ENCODE measurements around the gene ZNF83. TPM values are rescaled to one million over a fixed set of nuclear protein-coding genes. Genes with fewer than 3 reads are reported as not detected.
"Not testable (repeated sequence)": the region's sequence is repeated elsewhere in the genome, so short reads cannot be mapped to it uniquely, and the experiment has no call there.

ZNF83 gene
- total and polyA plus RNA-seq, 2 of the 4 experiments (the other 2 are of a cell fraction), result 32.9 to 36.9 TPM

DNA sequence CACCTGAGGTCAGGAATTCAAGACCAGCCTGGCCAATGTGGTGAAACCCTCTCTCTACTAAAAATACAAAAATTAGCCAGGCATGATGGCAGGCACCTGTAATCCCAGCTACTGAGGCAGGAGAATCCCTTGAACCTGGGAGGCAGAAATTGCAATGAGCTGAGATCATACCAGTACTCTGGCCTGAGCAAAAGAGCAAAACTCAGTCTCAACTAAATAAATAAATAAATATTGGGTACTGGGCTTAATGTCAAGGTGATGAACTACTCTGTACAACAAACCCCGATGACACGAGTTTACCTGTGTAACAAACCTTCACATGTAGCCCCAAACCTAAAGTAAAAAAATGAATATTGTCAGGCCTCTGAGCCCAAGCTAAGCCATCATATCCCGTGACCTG lies 10.7 kb downstream of the ZNF83 start:
- H3K4ac ChIP-seq (ENCODE audit: low read depth, low read length); POLR2A ChIA-PET (ENCODE audit: unreplicated experiment); BruUV-seq (replicated peaks); H3K14ac ChIP-seq (replicated peaks; ENCODE audit: low read depth, low read length); H3K27me3 ChIP-seq (ENCODE audit: control insufficient read depth, insufficient read depth, low read length); H2BK5ac ChIP-seq (ENCODE audit: low read depth, low read length, poor library complexity, severe bottlenecking); H3K9me1 ChIP-seq (ENCODE audit: insufficient read depth, low read length); H4K91ac ChIP-seq (ENCODE audit: insufficient read depth, low read depth, low read length); H4K8ac ChIP-seq (ENCODE audit: low read depth in 2 of 2, low read length in 2 of 2); DNase-seq; H4K20me1 ChIP-seq (ENCODE audit: insufficient read depth, low read length); H2BK20ac ChIP-seq (ENCODE audit: low read depth, low read length); H2BK15ac ChIP-seq (ENCODE audit: low read depth, low read length); H3K23ac ChIP-seq (ENCODE audit: low read depth, low read length); H3K27ac ChIP-seq (ENCODE audit: insufficient read depth, low read length); H3K4me3 ChIP-seq (ENCODE audit: insufficient read depth, low read depth, low read length); H3K79me1 ChIP-seq (ENCODE audit: low read depth in 1 of 2, low read length in 2 of 2); H4K5ac ChIP-seq (ENCODE audit: low read depth, low read length); CTCF ChIA-PET; H3K18ac ChIP-seq (ENCODE audit: low read depth, low read length); H3K9me3 ChIP-seq (ENCODE audit: control insufficient read depth, insufficient read depth, low read length); H3K9ac ChIP-seq (ENCODE audit: low read depth, low read length); H3K56ac ChIP-seq (ENCODE audit: extremely low read depth, insufficient read depth, low read length); H3K4me2 ChIP-seq (ENCODE audit: low read depth, low read length); dilution Hi-C loops (cut with HindIII; ENCODE audit: low sequenced_read_pairs, unreplicated experiment); H2AK9ac ChIP-seq (replicated peaks; ENCODE audit: low read depth, low read length, poor library complexity); H2AK5ac ChIP-seq (ENCODE audit: low read depth, low read length); ATAC-seq (ENCODE audit: low read depth); H2AFZ ChIP-seq (replicated peaks; ENCODE audit: low read length, poor library complexity); in situ Hi-C loops (cut with MboI; ENCODE audit: low sequenced_read_pairs); intact Hi-C loops (cut with micrococcal nuclease); H2BK120ac ChIP-seq (ENCODE audit: low read depth, low read length); H3K4me1 ChIP-seq (ENCODE audit: control insufficient read depth, insufficient read depth, low read length): not testable (repeated sequence)
- H3K36me3 ChIP-seq (ENCODE audit: control insufficient read depth, insufficient read depth, low read length), result peaks cover 13% of the 10 kb centered on the region
- no CpG with 5 or more reads among the region's 3 CpGs for WGBS, 2 experiments (ENCODE audit: extremely low coverage in 2 of 2, insufficient read length in 1 of 2)
